Adrenal gland (tissue), 12 donors: ENCODE results near the gene ATP6V0D1. TPM values are rescaled to one million over a fixed set of nuclear protein-coding genes. Genes with fewer than 3 reads are reported as not detected.

Source experiments
- DNase-seq, 7 donors: peaks; one replicate each; pipeline ENCODE4 v3.0.0-alpha.2; 2019 to 2020
- H3K27ac ChIP-seq, 5 donors: fragments of 200-600 bp; sonication (generic) in 4 of 5; 1 replicate in 3 of 5; 2 replicates in 2 of 5; pipeline versions ENCODE4 v1.5.1 to v1.8.0; 2016 to 2020; ENCODE audit warnings: mild to moderate bottlenecking in 1 of 5
- H3K27me3 ChIP-seq: fragments of 200-600 bp; 2 replicates; pipeline ENCODE4 v1.8.0; 2021
- H3K36me3 ChIP-seq, 2 donors: fragments of 200-600 bp; replicated peaks in 1 of 2; 1 replicate in 1 of 2; 2 replicates in 1 of 2; pipeline versions ENCODE4 v1.5.1 to v1.8.0; 2018 to 2022
- H3K4me1 ChIP-seq, 2 donors: fragments of 200-600 bp; replicated peaks in 1 of 2; 1 replicate in 1 of 2; 2 replicates in 1 of 2; pipeline versions ENCODE4 v1.5.1 to v1.8.0; 2018 to 2021
- H3K4me3 ChIP-seq, 4 donors: fragments of 200-600 bp; sonication (generic) in 3 of 4; one replicate each; pipeline ENCODE4 v1.5.1; 2016 to 2018
- H3K9me3 ChIP-seq, 3 donors: fragments of 200-600 bp; sonication (generic) in 1 of 3; replicated peaks in 1 of 3; 1 replicate in 2 of 3; 2 replicates in 1 of 3; pipeline versions ENCODE4 v1.5.1 to v1.8.0; 2016 to 2021
- POLR2A ChIP-seq, 2 donors: fragments of 450-650 bp; IDR thresholded peaks; one replicate each; pipeline ENCODE4 v1.6.1; 2017; ENCODE audit warnings: antibody characterized with exemption in 2 of 2, mild to moderate bottlenecking in 2 of 2, moderate library complexity in 1 of 2
- WGBS, 4 donors: extraction: QIAGEN DNeasy Blood & Tissue Kit in 2 of 4; methylation state at CpG; one replicate each; pipeline versions ENCODE4 v1.1.5 to v1.1.7; 2013 to 2017; 5-methylcytosine and 5-hydroxymethylcytosine counted together
- intact Hi-C, 2 donors: fragments of 100-400 bp; cut with DNase I; formaldehyde crosslinking; loops; one replicate each; pipeline versions ENCODE4 v1.14.1 to v1.15.0; 2022 to 2023
- polyA plus RNA-seq, 3 donors: library from polyadenylated mRNA; stranded (reverse); fragments of 200-250 nt in 2 of 3; fragments of 350-450 nt in 1 of 3; fragmentation: Illumina TruSeq in 1 of 3; extraction: RNeasy Lipid Tissue Mini Kit (QIAGEN cat#74804) in 1 of 3; gene quantifications; one replicate each; pipeline ENCODE4 v1.2.3, GENCODE V29; 2013 to 2014
- total RNA-seq, 9 donors: library from RNA; depleted of rRNA in 4 of 9; stranded (reverse); fragments of >200 nt in 4 of 9; fragments of 120-200 nt in 1 of 9; fragmentation: NEBNext Ultra II Directional in 1 of 9; extraction: Animal tissue kit (Norgen Biotek cat#: 25700) in 1 of 9; gene quantifications; one replicate each; pipeline versions ENCODE4 v1.1.0 to v1.2.4, GENCODE V29; 2013 to 2023
- TF ChIP-seq, protein P1 (sequence below), 6 experiments: fragments of 450-650 bp in 4 of 6; fragments of 200-600 bp in 2 of 6; sonication (generic) in 1 of 6; IDR thresholded peaks; 1 replicate in 5 of 6; 2 replicates in 1 of 6; pipeline versions ENCODE4 v1.5.1 to v1.8.0; 2016 to 2021; ENCODE audit warnings: antibody characterized with exemption in 6 of 6, mild to moderate bottlenecking in 2 of 6, moderate library complexity in 1 of 6
- donor health status: healthy with polysubstance abuse.
- donor health status: Bipolar disorder and iron deficiency.
- donor health status: DM: yes; HTN: yes; CAD: no.
- donor health status: DM: no; HTN: no; CAD: no.
- donor health status: DM: no; HTN: no; CAD: no.
- donor health status: DM: yes; HTN: yes; CAD: no.

The ATP6V0D1 gene
- total and polyA plus RNA-seq, 12 donors, result 24.1 to 244 (median 144) TPM

GRCh38 chr16:67470359-67470758 is 10.6 kb downstream of the ATP6V0D1 start:
- TF ChIP-seq, protein P1, sequence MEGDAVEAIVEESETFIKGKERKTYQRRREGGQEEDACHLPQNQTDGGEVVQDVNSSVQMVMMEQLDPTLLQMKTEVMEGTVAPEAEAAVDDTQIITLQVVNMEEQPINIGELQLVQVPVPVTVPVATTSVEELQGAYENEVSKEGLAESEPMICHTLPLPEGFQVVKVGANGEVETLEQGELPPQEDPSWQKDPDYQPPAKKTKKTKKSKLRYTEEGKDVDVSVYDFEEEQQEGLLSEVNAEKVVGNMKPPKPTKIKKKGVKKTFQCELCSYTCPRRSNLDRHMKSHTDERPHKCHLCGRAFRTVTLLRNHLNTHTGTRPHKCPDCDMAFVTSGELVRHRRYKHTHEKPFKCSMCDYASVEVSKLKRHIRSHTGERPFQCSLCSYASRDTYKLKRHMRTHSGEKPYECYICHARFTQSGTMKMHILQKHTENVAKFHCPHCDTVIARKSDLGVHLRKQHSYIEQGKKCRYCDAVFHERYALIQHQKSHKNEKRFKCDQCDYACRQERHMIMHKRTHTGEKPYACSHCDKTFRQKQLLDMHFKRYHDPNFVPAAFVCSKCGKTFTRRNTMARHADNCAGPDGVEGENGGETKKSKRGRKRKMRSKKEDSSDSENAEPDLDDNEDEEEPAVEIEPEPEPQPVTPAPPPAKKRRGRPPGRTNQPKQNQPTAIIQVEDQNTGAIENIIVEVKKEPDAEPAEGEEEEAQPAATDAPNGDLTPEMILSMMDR (IDR thresholded peaks at IDR 0.05), result no peak
- peak in 1 of 2 donors; percentile 40 for TF ChIP-seq POLR2A (IDR thresholded peaks at IDR 0.05)
- H3K36me3 ChIP-seq, result no peaks in the 10 kb centered on the region
- H3K27ac ChIP-seq, result peak overlapping the region in 2 of 5 donors; percentile 5 to 62
- no peaks in the 10 kb centered on the region for H3K27me3 ChIP-seq
- DNase-seq, result peak; percentile 91 to 98 (median 97)
- 6 to 30% (median 16%) methylated on average over 4 to 7 of the region's 7 CpGs for WGBS, 4 donors
- no peak overlapping the region for H3K4me3 ChIP-seq
- no peaks in the 10 kb centered on the region for H3K9me3 ChIP-seq
- intact Hi-C loops, result no loop called here
- peaks cover 29 to 43% of the 10 kb centered on the region in 2 donors for H3K4me1 ChIP-seq

DNA sequence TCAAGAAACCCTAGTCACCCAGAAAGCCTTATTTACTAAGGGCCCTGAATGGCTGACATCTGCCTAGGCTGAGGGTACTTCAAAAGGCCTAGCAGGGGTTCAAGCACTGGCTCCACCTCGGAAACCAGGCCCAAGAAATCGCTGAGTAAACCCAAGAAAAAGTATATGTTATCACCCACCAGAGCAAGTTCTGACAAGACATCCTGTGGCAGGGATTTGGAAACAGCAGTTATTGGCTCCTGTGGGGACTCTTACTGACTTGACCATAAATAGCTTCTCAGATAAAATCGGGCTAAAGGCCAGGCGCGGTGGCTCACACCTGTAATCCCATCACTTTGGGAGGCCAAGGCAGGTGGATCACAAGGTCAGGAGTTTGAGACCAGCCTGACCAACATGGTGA is 12.2 kb downstream of the ATP6V0D1 start:
- Histone ChIP-seq H3K36me3 (no peaks in the 10 kb centered on the region), H3K4me3 (no peak overlapping the region), H3K9me3 (no peaks in the 10 kb centered on the region), H3K4me1 (peaks cover 38 to 50% of the 10 kb centered on the region in 2 donors), H3K27ac (no peak overlapping the region), H3K27me3 (no peaks in the 10 kb centered on the region)
- no peak for DNase-seq
- no peak for TF ChIP-seq POLR2A (IDR thresholded peaks at IDR 0.05)
- TF ChIP-seq, protein P1 (IDR thresholded peaks at IDR 0.05), result no peak
- intact Hi-C loops, result loop anchor here in 1 of 2 donors (2.0 kb wide), 1 partner anchor 40 kb away; no protein-coding TSS in a partner anchor
- WGBS, 4 donors, result 80 to 88% (median 85%) methylated on average over 5 of the region's 5 CpGs

DNA sequence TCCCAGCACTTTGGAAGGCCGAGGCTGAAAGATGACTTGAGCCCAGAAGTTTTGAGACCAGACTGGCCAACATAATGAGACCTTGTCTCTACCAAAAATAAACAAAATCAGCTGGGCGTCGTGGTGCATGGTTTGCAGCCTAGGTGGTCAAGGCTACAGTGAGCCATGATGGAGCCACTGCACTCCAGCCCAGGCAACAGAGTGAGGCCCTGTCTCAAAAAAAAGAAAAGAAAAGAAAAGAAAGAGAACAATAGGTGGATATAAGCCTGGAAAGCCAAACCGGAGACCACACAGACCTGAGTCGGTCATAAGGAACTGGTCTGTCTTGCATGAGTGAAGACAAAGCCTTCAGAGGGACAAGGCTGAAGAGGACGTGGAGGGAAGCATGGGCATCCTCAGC is 14.4 kb downstream of the ATP6V0D1 start:
- TF ChIP-seq POLR2A (IDR thresholded peaks at IDR 0.05), result no peak
- TF ChIP-seq, protein P1 (IDR thresholded peaks at IDR 0.05), result no peak
- 63 to 69% (median 66%) methylated on average over 6 of the region's 6 CpGs for WGBS, 4 donors
- intact Hi-C loops, result loop anchor here in 1 of 2 donors (2.0 kb wide), 1 partner anchor 38 kb away; no protein-coding TSS in a partner anchor

DNA sequence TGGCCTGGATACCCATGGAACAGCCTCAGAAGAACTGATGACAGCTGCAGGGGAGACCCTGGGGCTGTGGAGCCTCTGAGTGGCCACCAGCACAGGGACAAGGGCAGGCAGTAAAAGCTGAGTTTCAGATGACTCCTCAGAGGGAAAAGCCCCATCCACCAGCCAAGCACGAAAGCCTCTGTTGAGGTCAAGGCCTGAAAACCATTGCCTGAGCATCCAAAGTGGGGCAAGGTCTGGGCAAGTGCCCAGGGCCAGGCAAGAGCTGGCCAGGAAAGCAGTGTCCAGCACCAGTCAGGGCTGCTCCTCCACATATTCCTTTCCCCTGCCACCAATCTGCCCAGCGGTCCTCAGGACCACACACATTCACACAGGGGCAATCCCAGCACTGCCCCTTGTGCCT is 16.4 kb downstream of the ATP6V0D1 start:
- no peaks in the 10 kb centered on the region for H3K27me3 ChIP-seq
- intact Hi-C loops, result no loop called here
- WGBS, 4 donors, result 35 to 60% (median 47%) methylated on average over 2 of the region's 2 CpGs
- no peaks in the 10 kb centered on the region for H3K9me3 ChIP-seq
- H3K36me3 ChIP-seq, result no peaks in the 10 kb centered on the region
- peak; percentile 55 to 88 (median 83) for DNase-seq
- TF ChIP-seq POLR2A (IDR thresholded peaks at IDR 0.05), result no peak
- TF ChIP-seq, protein P1 (IDR thresholded peaks at IDR 0.05), result no peak
- H3K4me3 ChIP-seq, result no peak overlapping the region
- peak overlapping the region in 4 of 5 donors; percentile 35 to 54 (median 44) for H3K27ac ChIP-seq
- peaks cover 54 to 71% of the 10 kb centered on the region in 2 donors for H3K4me1 ChIP-seq

More for the DNA sequence above, 14.4 kb downstream of the ATP6V0D1 start:
- DNase-seq, result no peak
- no peaks in the 10 kb centered on the region for H3K9me3 ChIP-seq
- H3K4me1 ChIP-seq, result peaks cover 52 to 69% of the 10 kb centered on the region in 2 donors
- H3K27ac ChIP-seq, result no peak overlapping the region
- no peaks in the 10 kb centered on the region for H3K27me3 ChIP-seq
- no peaks in the 10 kb centered on the region for H3K36me3 ChIP-seq
- no peak overlapping the region for H3K4me3 ChIP-seq
